Neural cell (in vitro differentiated cells): ENCODE measurements around the gene FFAR2.
"Not testable (repeated sequence)": the region's sequence is repeated elsewhere in the genome, so short reads cannot be mapped to it uniquely, and the experiment has no call there.

ENCODE experiments used
- CTCF ChIP-seq: fragments of 450-650 bp; IDR thresholded peaks from 2 replicates; pipeline ENCODE4 v1.5.1; 2014; ENCODE audit warnings: antibody characterized with exemption, mild to moderate bottlenecking, moderate library complexity; ENCODE audit not compliant: poor library complexity, severe bottlenecking
- EP300 ChIP-seq: fragments of 450-650 bp; conservative IDR thresholded peaks from 2 replicates; pipeline ENCODE4 v1.6.1; 2014; ENCODE audit warnings: antibody characterized with exemption, mild to moderate bottlenecking, moderate library complexity; ENCODE audit not compliant: poor library complexity, severe bottlenecking
- EZH2 ChIP-seq: fragments of 200-600, 300-800 bp; shearing (Covaris generic), sonication (generic); IDR thresholded peaks from 2 replicates; pipeline ENCODE4 v1.6.1; 2014; ENCODE audit warnings: antibody characterized with exemption, low read length, borderline replicate concordance, mild to moderate bottlenecking; ENCODE audit not compliant: insufficient read depth, poor library complexity, severe bottlenecking
- MXI1 ChIP-seq: fragments of 450-650 bp; conservative IDR thresholded peaks from 2 replicates; pipeline ENCODE4 v1.6.1; 2014; ENCODE audit warnings: antibody characterized with exemption, mild to moderate bottlenecking; ENCODE audit not compliant: poor library complexity, severe bottlenecking
- POLR2AphosphoS5 ChIP-seq: IDR thresholded peaks from 2 replicates; pipeline ENCODE4 v1.6.1; 2012
- REST ChIP-seq: IDR thresholded peaks from 2 replicates; pipeline ENCODE4 v1.6.1; 2012; ENCODE audit warnings: borderline replicate concordance
- SMC3 ChIP-seq: fragments of 450-650 bp; conservative IDR thresholded peaks from 2 replicates; pipeline ENCODE4 v1.6.1; 2014; ENCODE audit warnings: antibody characterized with exemption, mild to moderate bottlenecking, moderate library complexity; ENCODE audit not compliant: poor library complexity
- TAF1 ChIP-seq: IDR thresholded peaks from 2 replicates; pipeline ENCODE4 v1.6.1; 2012; ENCODE audit warnings: low read depth

GRCh38 chr19:35401416-35401815, 46.6 kb upstream of the FFAR2 start:
- TF ChIP-seq POLR2AphosphoS5, CTCF, SMC3, MXI1, TAF1, EP300, REST, EZH2: not testable (repeated sequence)
